ENCODE measurements around the gene TBC1D10A. TPM values are rescaled to one million over a fixed set of nuclear protein-coding genes. Genes with fewer than 3 reads are reported as not detected.

The TBC1D10A gene
- total RNA-seq, 1 experiment from 2014 or later = 8.4 TPM

GRCh38 chr22:30313527-30314363 is 13.0 kb downstream of the TBC1D10A start:
- no peaks in the 10 kb centered on the region for H3K4me1 ChIP-seq (ENCODE audit: insufficient read depth, low read length, poor library complexity, severe bottlenecking)
- ChIA-PET POLR2A (ENCODE audit: low non-redundant PET) (no interaction called here), CTCF (no interaction called here)
- no peak for TF ChIP-seq CTCF (conservative IDR thresholded peaks at IDR 0.05; ENCODE audit: low read depth, low read length)
- H3K27ac ChIP-seq (ENCODE audit: low read depth, low read length, poor library complexity, severe bottlenecking) = no peak overlapping the region
- H3K36me3 ChIP-seq (ENCODE audit: insufficient read depth, low read length, poor library complexity, severe bottlenecking) = no peaks in the 10 kb centered on the region
- intact Hi-C loops (cut with micrococcal nuclease; ENCODE audit: unreplicated experiment) = no loop called here
- BruUV-seq (replicated peaks) = no TSS peak
- H3K9me3 ChIP-seq (ENCODE audit: low read depth, low read length, poor library complexity, severe bottlenecking) = no peaks in the 10 kb centered on the region
- H3K27me3 ChIP-seq (replicated peaks; ENCODE audit: insufficient read depth, low read depth, low read length, poor library complexity) = no peaks in the 10 kb centered on the region
- no peak for DNase-seq (ENCODE audit: low spot score)
- no peak overlapping the region for H3K4me3 ChIP-seq (ENCODE audit: low read depth, low read length, poor library complexity, severe bottlenecking)

- ChIA-PET CTCF (no interaction called here), POLR2A (ENCODE audit: low non-redundant PET) (no interaction called here)
- Histone ChIP-seq H3K27ac (ENCODE audit: low read depth, low read length, poor library complexity, severe bottlenecking) (no peak overlapping the region), H3K4me1 (ENCODE audit: insufficient read depth, low read length, poor library complexity, severe bottlenecking) (no peaks in the 10 kb centered on the region), H3K4me3 (ENCODE audit: low read depth, low read length, poor library complexity, severe bottlenecking) (no peak overlapping the region), H3K9me3 (ENCODE audit: low read depth, low read length, poor library complexity, severe bottlenecking) (no peaks in the 10 kb centered on the region), H3K27me3 (replicated peaks; ENCODE audit: insufficient read depth, low read depth, low read length, poor library complexity) (no peaks in the 10 kb centered on the region), H3K36me3 (ENCODE audit: insufficient read depth, low read length, poor library complexity, severe bottlenecking) (no peaks in the 10 kb centered on the region)
- no TSS peak for BruUV-seq (replicated peaks)
- intact Hi-C loops (cut with micrococcal nuclease; ENCODE audit: unreplicated experiment) = no loop called here
- no peak for DNase-seq (ENCODE audit: low spot score)
- TF ChIP-seq CTCF (conservative IDR thresholded peaks at IDR 0.05; ENCODE audit: low read depth, low read length) (no peak), EZH2 (IDR thresholded peaks at IDR 0.05; ENCODE audit: borderline replicate concordance, low read depth, low read length, poor library complexity, severe bottlenecking) (no peak)
Measured at GRCh38 chr22:30312053-30312452, 14.7 kb downstream of the TBC1D10A start.

GRCh38 chr22:30310881-30311771 is 15.6 kb downstream of the TBC1D10A start:
- CTCF ChIA-PET = no interaction called here
- Histone ChIP-seq H3K27me3 (replicated peaks; ENCODE audit: insufficient read depth, low read depth, low read length, poor library complexity) (no peaks in the 10 kb centered on the region), H3K9me3 (ENCODE audit: low read depth, low read length, poor library complexity, severe bottlenecking) (no peaks in the 10 kb centered on the region), H3K4me1 (ENCODE audit: insufficient read depth, low read length, poor library complexity, severe bottlenecking) (peaks cover under 1% of the 10 kb centered on the region), H3K4me3 (ENCODE audit: low read depth, low read length, poor library complexity, severe bottlenecking) (no peak overlapping the region), H3K36me3 (ENCODE audit: insufficient read depth, low read length, poor library complexity, severe bottlenecking) (no peaks in the 10 kb centered on the region), H3K27ac (ENCODE audit: low read depth, low read length, poor library complexity, severe bottlenecking) (no peak overlapping the region)
- intact Hi-C loops (cut with micrococcal nuclease; ENCODE audit: unreplicated experiment) = no loop called here
- no TSS peak for BruUV-seq (replicated peaks)
- DNase-seq (ENCODE audit: low spot score) = no peak
- POLR2A ChIA-PET (ENCODE audit: low non-redundant PET) = no interaction called here
- no peak for TF ChIP-seq CTCF (conservative IDR thresholded peaks at IDR 0.05; ENCODE audit: low read depth, low read length)
- no peak for TF ChIP-seq EZH2 (IDR thresholded peaks at IDR 0.05; ENCODE audit: borderline replicate concordance, low read depth, low read length, poor library complexity, severe bottlenecking)
